Stimulated activated CD4-positive, alpha-beta T cell treated with anti-CD3 and anti-CD28 coated beads, Interleukin-4, amount 100 ng/mL, for 48 hours (primary cell): ENCODE data around the gene WBP2NL.
A peak's percentile ranks its signal among the peaks of the same experiment; 100 is the strongest.
"Not testable (repeated sequence)": the region's sequence is repeated elsewhere in the genome, so short reads cannot be mapped to it uniquely, and the experiment has no call there.

Experiments used
- DNase-seq, 2 donors: peaks; one replicate each; pipeline ENCODE4 v3.0.0-alpha.2; 2020; ENCODE audit warnings: low read depth in 2 of 2

The WBP2NL gene

GRCh38 chr22:42033263-42034181 is 34.9 kb downstream of the WBP2NL start:
- DNase-seq = no peak

GRCh38 chr22:42035256-42035655 is 36.7 kb downstream of the WBP2NL start:
- no peak for DNase-seq

- no peak for DNase-seq
These were observed 40.7 kb downstream of the WBP2NL start for GRCh38 chr22:42039271-42039670.

GRCh38 chr22:42041784-42042183 is 43.2 kb downstream of the WBP2NL start:
- DNase-seq = no peak

- DNase-seq = no peak
These were observed 52.1 kb downstream of the WBP2NL start for GRCh38 chr22:42050641-42051180.

- DNase-seq = no peak
These were observed 54.2 kb downstream of the WBP2NL start for GRCh38 chr22:42052765-42053164.

GRCh38 chr22:42056757-42057511 is 58.3 kb downstream of the WBP2NL start:
- DNase-seq = no peak

GRCh38 chr22:42060489-42060888 is 61.9 kb downstream of the WBP2NL start:
- DNase-seq = no peak

GRCh38 chr22:42061041-42061440 is 62.5 kb downstream of the WBP2NL start:
- DNase-seq = no peak

- DNase-seq = no peak
These were observed 64.0 kb downstream of the WBP2NL start for GRCh38 chr22:42062506-42063170.

GRCh38 chr22:42064629-42065028 is 66.0 kb downstream of the WBP2NL start:
- no peak for DNase-seq

GRCh38 chr22:42065438-42066125 is 67.0 kb downstream of the WBP2NL start:
- no peak for DNase-seq

- no peak for DNase-seq
These were observed 67.7 kb downstream of the WBP2NL start for GRCh38 chr22:42066126-42066761.

- no peak for DNase-seq
These were observed 68.3 kb downstream of the WBP2NL start for GRCh38 chr22:42066937-42067336.

- no peak for DNase-seq
These were observed 69.2 kb downstream of the WBP2NL start for GRCh38 chr22:42067671-42068251.

- DNase-seq = no peak
These were observed 69.7 kb downstream of the WBP2NL start for GRCh38 chr22:42068291-42068690.

- no peak for DNase-seq
These were observed 71.4 kb downstream of the WBP2NL start for GRCh38 chr22:42069801-42070516.

GRCh38 chr22:42070517-42071422 is 72.2 kb downstream of the WBP2NL start, which contains the start of gene NAGA:
NAGA (minus strand) TSS chr22:42070812; CDS start chr22:42070297, 515 bp downstream.
- DNase-seq = peak; percentile 90 to 94

- DNase-seq = not testable (repeated sequence)
These were observed 72.9 kb downstream of the WBP2NL start for GRCh38 chr22:42071508-42071907.
